HG02973 (cell line): Measurements from ENCODE around the gene KDM5B.
"Not testable (repeated sequence)": the region's sequence is repeated elsewhere in the genome, so short reads cannot be mapped to it uniquely, and the experiment has no call there.

Experiments
- ATAC-seq: cut with Tn5 transposase; IDR thresholded peaks from one replicate; pipeline ENCODE4 v1.9.1; 2021; ENCODE audit warnings: moderate library complexity; ENCODE audit not compliant: unreplicated experiment

KDM5B gene

GRCh38 chr1:202807926-202808757 is at the start of gene KDM5B:
TSS of gene KDM5B (minus strand) at chr1:202808421. CDS start at chr1:202808305, 116 bp downstream.
- ATAC-seq = no peak

DNA sequence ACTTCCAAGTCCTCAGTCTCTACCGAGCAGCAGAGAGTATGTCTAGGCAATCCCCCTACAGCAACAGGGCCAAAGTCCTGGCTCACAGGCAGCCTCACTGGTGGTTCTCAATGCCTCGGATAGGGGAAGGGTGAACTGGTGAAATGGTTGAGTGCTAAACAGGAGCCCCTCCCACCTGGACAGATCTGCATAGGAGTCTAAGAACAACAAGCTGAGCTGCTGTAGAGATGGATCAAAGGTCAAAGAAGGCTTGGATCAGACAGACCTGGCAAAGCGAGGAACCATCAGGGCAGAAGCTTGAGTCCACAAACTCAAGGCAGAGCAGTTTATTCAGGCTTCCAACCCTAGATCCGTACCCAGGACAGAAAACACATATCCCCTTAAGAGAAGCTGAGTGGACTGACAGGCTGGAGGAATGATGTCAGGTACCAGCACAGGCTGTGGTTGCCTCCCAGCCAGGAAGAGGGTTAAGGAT is 49.0 kb upstream of the KDM5B start:
- ATAC-seq = no peak

DNA sequence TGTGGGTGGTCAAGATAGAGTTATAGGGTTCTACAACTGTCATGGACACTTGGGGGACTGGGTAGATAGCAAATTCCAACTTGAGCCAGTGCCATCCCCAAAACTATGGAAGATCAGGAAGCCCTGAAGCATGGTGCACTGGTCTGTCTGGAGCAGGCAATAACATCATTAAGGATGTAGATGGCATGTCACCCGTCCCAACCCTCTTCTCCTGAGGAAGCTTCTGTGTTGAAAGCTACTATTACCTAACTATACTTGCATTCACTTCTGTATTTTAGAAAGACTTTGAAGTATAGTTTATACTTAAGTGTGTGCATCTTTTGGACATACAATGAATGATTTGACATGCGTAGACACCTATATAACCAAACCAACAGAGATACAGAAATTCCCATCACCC is 47.8 kb upstream of the KDM5B start:
- ATAC-seq = no peak

DNA sequence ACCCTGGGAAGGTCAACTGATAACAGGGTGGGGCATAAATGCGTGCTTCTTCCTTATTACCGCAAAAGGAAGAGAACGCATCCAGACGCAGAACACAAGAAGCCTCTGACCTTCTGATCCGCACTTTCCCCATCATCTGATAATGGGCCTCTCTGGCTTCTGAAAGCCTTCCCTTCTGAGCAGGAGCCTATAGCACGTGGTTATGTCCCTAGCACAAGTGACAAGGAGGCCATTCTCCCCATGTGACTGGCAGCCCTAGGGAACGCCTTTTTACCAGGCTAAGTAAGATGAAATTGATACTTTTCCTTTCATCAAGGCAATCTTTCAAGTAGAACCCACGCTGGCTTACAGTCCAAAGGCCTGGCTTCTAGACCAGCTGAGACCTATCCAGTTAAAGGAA is 46.6 kb upstream of the KDM5B start:
- ATAC-seq = no peak

DNA sequence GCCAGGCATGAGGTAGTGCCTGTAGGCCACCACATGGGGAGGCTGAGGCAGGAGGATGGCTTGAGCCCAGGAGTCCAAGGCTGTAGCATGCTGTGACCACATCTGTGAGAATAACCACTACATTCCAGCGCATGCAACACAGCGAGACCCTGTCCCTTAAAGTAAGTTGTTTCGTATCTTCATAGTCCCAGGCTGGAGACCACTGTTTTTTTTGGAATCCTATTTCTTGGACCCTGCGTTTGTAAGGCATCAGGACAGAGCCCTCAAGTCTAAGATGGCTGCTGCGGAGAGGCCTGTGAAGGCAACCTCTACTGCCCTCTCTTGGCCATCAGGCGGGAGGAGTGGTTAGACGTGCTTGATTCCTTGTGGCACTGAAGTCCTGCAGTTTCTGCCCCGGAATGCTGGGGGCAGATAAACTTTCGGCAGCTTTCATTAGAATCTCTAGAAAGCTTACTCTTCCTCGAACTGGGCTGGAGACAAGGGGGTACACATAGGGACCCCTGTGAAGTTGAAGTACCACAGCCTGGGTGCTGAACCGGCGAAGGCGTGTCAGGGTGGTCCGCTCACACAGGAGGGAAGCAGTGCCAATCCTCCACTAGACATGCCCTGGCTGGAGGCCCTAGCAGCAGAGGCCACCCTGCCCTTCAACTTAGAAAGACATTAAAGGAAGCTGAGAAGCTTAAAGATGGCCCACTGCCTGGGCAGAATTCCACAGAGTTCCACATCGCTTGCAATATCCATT is 44.1 kb upstream of the KDM5B start:
- no peak for ATAC-seq

DNA sequence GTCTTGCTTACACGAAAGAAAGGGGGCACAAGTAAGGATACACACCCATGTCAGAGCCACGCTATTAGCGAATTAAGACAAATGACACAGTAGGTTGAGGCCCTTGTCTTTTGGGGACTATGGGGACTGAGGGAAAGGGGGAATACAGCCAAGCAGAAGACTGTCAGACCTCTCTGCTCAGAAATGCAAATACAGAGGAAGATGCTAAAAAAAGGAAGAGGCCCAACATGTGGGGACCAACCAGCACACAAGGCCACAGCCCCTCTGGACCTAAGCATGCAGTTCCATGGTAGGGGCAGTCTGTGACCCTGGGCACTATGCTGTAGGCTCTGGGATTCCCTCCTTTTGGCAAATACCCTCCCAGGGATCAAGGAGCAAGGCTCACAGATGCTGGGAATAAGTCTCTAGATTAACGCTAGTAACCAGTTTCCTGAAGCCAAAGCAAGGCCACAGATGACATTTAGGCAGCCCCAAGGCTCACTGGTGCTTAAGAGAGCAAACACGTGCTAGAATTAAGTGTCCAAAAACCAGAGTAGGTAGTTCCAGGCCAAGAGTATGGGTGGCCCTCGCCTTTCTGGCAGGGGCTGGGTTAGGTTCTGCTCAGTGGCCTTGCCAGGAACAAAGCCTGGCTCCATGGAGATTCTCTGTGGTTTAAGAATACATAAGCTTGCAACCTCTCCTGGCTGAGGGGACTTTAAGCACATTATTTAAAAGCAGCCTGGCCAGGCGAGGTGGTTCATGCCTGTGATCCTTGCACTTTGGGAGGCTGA is 42.6 kb upstream of the KDM5B start:
- no peak for ATAC-seq

GRCh38 chr1:202848191-202848542 is 39.9 kb upstream of the KDM5B start:
- no peak for ATAC-seq

- ATAC-seq = no peak
Observed at GRCh38 chr1:202844935-202845334, 36.7 kb upstream of the KDM5B start.

GRCh38 chr1:202844259-202844658 is 36.0 kb upstream of the KDM5B start:
- ATAC-seq = no peak

GRCh38 chr1:202843081-202843480 is 34.9 kb upstream of the KDM5B start:
- no peak for ATAC-seq

GRCh38 chr1:202837746-202838262 is 29.6 kb upstream of the KDM5B start:
- ATAC-seq = no peak

GRCh38 chr1:202836623-202837403 is 28.6 kb upstream of the KDM5B start:
- ATAC-seq = no peak

- ATAC-seq = no peak
Observed at GRCh38 chr1:202835548-202836072, 27.4 kb upstream of the KDM5B start.

GRCh38 chr1:202834771-202835547 is 26.7 kb upstream of the KDM5B start:
- no peak for ATAC-seq

DNA sequence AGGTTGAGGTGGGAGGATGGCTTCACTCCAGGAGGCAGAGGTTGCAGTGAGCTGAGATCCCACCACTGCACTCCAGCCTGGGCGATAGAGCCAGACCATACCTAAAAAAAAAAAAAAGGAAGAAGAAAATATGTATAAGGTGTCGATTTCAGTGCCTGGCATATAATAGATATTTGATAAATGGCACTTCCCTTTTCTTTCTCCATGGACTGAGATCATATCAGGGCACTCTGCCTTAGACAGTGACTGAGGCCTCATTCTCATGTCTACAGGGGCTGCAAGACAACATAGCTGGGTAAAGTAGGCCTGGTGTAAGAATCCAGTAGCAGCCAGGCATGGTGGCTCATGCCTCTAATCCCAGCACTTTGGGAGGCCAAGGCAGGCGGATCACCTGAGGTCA is 23.7 kb upstream of the KDM5B start:
- ATAC-seq = no peak

DNA sequence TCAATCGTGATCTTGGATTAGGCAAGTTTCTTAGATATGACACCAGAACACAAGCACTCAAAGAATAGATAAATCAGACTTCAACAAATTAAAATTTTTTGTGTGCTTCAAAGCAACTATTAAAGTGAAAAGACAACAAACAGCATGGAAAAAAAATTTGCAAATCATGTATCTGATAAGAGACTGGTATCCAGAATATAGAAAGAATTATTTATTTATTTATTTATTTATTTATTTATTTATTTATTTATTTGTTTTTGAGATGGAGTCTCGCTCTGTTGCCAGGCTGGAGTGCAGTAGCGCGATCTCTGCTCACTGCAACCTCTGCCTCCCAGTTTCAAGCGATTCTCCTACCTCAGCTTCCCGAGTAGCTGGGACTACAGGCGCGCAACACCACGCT is 21.0 kb upstream of the KDM5B start:
- ATAC-seq = not testable (repeated sequence)

DNA sequence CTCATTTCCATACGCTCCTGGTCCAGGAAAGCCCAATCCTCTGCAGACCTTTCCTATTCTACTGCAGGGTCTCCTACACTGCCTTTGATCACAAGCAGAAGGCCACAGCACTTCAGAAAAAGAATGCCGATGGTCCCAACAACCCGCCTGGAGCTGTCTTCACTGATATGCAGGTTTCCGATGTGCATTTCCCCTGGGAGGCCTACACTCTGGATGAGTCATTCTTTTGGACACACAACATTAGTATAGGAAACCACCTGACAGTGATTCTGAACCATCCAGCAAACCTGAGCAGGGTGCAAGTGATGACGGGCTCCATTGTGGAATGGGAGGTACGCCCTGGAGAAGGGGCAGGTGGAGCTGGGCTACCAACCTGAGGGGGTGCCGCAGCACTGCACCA is 17.5 kb upstream of the KDM5B start:
- no peak for ATAC-seq

GRCh38 chr1:202821467-202821866 is 13.2 kb upstream of the KDM5B start:
- ATAC-seq = no peak

GRCh38 chr1:202818819-202819218 is 10.6 kb upstream of the KDM5B start:
- no peak for ATAC-seq
